ENCODE data around the gene HS3ST1. TPM values are rescaled to one million over a fixed set of nuclear protein-coding genes. Genes with fewer than 3 reads are reported as not detected.

The HS3ST1 gene
- total RNA-seq, 1 donor from 2014 or later, result not detected

- H3K4me1 Mint-ChIP-seq, result peaks cover 42% of the 10 kb centered on the region
Observed at GRCh38 chr4:11423465-11423864, 5.2 kb downstream of the HS3ST1 start.

GRCh38 chr4:11421116-11421515 lies 7.6 kb downstream of the HS3ST1 start:
- Histone ChIP-seq H3K4me2 (no peak overlapping the region), H3F3A (ENCODE audit: low read depth) (no peaks in the 10 kb centered on the region), H3K79me2 (ENCODE audit: low read depth) (no peaks in the 10 kb centered on the region), H4K20me1 (ENCODE audit: low read depth) (no peaks in the 10 kb centered on the region), H3K36me3 (no peaks in the 10 kb centered on the region), H3K9ac (no peak overlapping the region), H3K9me3 (ENCODE audit: low read depth) (no peaks in the 10 kb centered on the region), H3K27ac (no peak overlapping the region), H3K4me1 (peaks cover 16% of the 10 kb centered on the region), H2AFZ (replicated peaks) (no peak overlapping the region), H3K27me3 (peaks cover 13% of the 10 kb centered on the region), H3K4me3 (no peak overlapping the region)
- Mint-ChIP-seq H3K4me3 (no peak overlapping the region), H3K9me3 (no peaks in the 10 kb centered on the region), H3K36me3 (peaks cover 2% of the 10 kb centered on the region), H3K27ac (no peak overlapping the region), H3K27me3 (ENCODE audit: insufficient read depth, low read depth) (peaks cover 6% of the 10 kb centered on the region), H3K4me1 (peaks cover 29% of the 10 kb centered on the region)
- no peak for TF ChIP-seq CTCF (IDR thresholded peaks at IDR 0.05)
- no peak for TF ChIP-seq EZH2phosphoT487 (IDR thresholded peaks at IDR 0.05)
- TF ChIP-seq EZH2 (IDR thresholded peaks at IDR 0.05), result no peak
- no peak for DNase-seq (ENCODE audit: low spot score)

More at GRCh38 chr4:11423465-11423864, 5.2 kb downstream of the HS3ST1 start:
- Histone ChIP-seq H3F3A (ENCODE audit: low read depth) (no peaks in the 10 kb centered on the region), H4K20me1 (ENCODE audit: low read depth) (peaks cover 18% of the 10 kb centered on the region), H3K4me1 (peaks cover 32% of the 10 kb centered on the region), H3K36me3 (no peaks in the 10 kb centered on the region), H3K79me2 (ENCODE audit: low read depth) (no peaks in the 10 kb centered on the region), H3K4me3 (no peak overlapping the region), H3K4me2 (no peak overlapping the region), H2AFZ (replicated peaks) (no peak overlapping the region), H3K9ac (no peak overlapping the region), H3K27ac (no peak overlapping the region), H3K9me3 (ENCODE audit: low read depth) (no peaks in the 10 kb centered on the region), H3K27me3 (peaks cover 37% of the 10 kb centered on the region)
- no peaks in the 10 kb centered on the region for H3K9me3 Mint-ChIP-seq
- peaks cover 20% of the 10 kb centered on the region for H3K27me3 Mint-ChIP-seq (ENCODE audit: insufficient read depth, low read depth)
- H3K4me3 Mint-ChIP-seq, result no peak overlapping the region
- TF ChIP-seq EZH2 (IDR thresholded peaks at IDR 0.05) (no peak), EZH2phosphoT487 (IDR thresholded peaks at IDR 0.05) (no peak), CTCF (IDR thresholded peaks at IDR 0.05) (no peak)
- no peak overlapping the region for H3K27ac Mint-ChIP-seq
- no peak for DNase-seq (ENCODE audit: low spot score)
- peaks cover 2% of the 10 kb centered on the region for H3K36me3 Mint-ChIP-seq

- DNase-seq (ENCODE audit: low spot score), result no peak
- Histone ChIP-seq H3K27ac (no peak overlapping the region), H3K27me3 (peaks cover 5% of the 10 kb centered on the region), H4K20me1 (ENCODE audit: low read depth) (no peaks in the 10 kb centered on the region), H3K9me3 (ENCODE audit: low read depth) (no peaks in the 10 kb centered on the region), H3K36me3 (no peaks in the 10 kb centered on the region), H3K79me2 (ENCODE audit: low read depth) (no peaks in the 10 kb centered on the region), H3K4me2 (no peak overlapping the region), H3F3A (ENCODE audit: low read depth) (no peaks in the 10 kb centered on the region), H2AFZ (replicated peaks) (no peak overlapping the region), H3K4me1 (peaks cover 16% of the 10 kb centered on the region), H3K4me3 (no peak overlapping the region), H3K9ac (no peak overlapping the region)
- Mint-ChIP-seq H3K4me1 (peaks cover 36% of the 10 kb centered on the region), H3K27ac (no peak overlapping the region), H3K27me3 (ENCODE audit: insufficient read depth, low read depth) (peaks cover 3% of the 10 kb centered on the region), H3K36me3 (peaks cover 2% of the 10 kb centered on the region), H3K9me3 (no peaks in the 10 kb centered on the region), H3K4me3 (no peak overlapping the region)
- TF ChIP-seq EZH2 (IDR thresholded peaks at IDR 0.05), result no peak
- no peak for TF ChIP-seq EZH2phosphoT487 (IDR thresholded peaks at IDR 0.05)
- TF ChIP-seq CTCF (IDR thresholded peaks at IDR 0.05), result no peak
Observed at GRCh38 chr4:11420327-11420726, 8.4 kb downstream of the HS3ST1 start.
